ENCODE results near the gene CCSER1. TPM values are rescaled to one million over a fixed set of nuclear protein-coding genes. Genes with fewer than 3 reads are reported as not detected.
"Not testable (repeated sequence)": the region's sequence is repeated elsewhere in the genome, so short reads cannot be mapped to it uniquely, and the experiment has no call there.

Gene CCSER1
- total RNA-seq, 1 donor from 2014 or later, result 0.23 TPM

DNA sequence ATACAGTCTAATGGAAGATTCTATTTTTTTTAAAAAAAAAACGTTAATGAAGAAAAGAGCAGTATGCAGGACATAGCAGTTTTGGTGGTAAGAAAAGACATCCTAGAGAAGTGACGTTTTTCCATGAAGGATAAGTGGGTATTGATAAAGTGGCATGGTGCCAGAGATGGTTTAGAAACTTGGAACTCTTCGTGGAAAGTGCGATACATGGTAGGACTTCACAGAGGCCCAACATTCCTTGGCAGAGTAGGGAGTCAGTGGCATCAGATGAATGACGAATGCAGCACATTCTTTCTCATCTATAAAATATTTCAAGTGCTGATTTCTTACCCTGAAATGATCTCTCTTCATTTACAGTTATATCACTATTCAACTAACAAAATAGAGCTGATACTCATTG lies 298.7 kb downstream of the CCSER1 start:
- DNase-seq (ENCODE audit: low spot score) (no peak), ATAC-seq (no peak)

DNA sequence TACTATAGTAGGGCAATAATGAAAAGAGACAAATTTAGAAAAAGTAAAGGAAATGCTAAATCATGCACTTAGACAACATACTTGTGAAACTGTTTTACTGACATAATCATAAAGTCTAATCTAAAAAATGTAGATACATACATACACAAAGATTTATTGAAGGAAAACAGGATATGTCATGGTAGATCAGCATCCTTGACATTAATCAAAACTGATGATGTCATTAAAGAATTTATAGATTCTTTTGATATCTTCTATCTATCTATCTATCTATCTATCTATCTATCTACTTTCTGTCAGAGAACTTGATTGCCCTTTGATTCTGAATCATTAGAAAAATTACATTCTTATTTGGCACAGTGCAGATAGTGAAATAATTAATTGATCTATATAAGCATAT lies 311.3 kb downstream of the CCSER1 start:
- DNase-seq (ENCODE audit: low spot score), result no peak
- ATAC-seq, result no peak

DNA sequence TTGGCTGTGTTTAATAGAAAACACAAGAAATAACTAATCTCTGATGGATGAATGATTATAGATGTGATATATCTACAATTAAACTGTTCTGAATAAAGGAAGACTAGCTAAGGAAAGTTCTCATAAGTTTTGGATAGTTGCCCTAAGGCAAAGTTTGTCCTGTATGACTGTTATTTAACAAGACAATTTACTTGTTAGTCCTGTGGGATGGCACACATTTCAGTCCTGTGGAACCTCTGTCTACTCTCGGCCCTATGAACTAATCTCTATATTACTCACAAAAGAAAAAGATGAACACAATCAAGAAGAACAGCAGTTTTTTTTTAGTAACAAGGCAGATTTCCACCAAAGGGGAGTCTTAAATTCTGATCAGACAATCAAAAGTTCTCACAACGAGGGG lies 314.6 kb downstream of the CCSER1 start:
- no peak for ATAC-seq
- DNase-seq (ENCODE audit: low spot score), result no peak

DNA sequence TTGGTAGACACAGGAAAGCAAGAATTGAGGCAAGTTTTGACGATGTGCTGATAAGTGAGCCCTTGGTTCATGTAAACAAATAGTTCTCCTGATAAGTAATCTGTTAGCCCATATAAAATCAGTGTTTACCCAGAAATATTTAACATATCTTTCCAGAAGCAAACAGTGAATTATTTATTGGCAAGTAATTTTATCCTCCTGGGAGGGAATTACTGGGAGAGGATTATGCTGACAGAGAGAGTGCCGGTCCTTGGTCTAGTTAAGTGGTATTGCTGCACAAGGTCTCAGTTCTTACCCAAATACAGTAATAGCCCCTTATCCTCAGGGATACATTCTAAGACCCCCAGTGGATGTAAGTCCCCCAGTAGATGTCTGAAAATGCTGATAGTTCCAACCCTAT lies 315.4 kb downstream of the CCSER1 start:
- ATAC-seq (no peak), DNase-seq (ENCODE audit: low spot score) (no peak)

DNA sequence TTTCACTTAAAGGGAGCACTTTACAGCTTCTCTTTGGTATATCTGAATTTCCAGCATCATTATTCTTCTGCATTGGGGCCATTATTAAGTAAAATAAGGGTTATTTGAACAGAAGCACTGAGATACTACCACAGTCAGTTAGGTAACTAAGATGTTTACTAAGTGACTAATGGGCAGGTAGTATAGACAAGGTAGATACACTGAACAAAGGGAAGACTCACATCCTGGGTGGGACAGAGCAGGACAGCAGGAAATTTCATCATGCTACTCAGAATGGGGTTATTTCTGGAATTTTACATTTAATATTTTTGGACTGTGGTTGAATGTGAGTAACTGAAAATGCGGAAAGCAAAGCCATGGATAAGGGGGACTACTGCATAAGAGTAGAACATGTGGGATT lies 316.0 kb downstream of the CCSER1 start:
- ATAC-seq (no peak), DNase-seq (ENCODE audit: low spot score) (no peak)

DNA sequence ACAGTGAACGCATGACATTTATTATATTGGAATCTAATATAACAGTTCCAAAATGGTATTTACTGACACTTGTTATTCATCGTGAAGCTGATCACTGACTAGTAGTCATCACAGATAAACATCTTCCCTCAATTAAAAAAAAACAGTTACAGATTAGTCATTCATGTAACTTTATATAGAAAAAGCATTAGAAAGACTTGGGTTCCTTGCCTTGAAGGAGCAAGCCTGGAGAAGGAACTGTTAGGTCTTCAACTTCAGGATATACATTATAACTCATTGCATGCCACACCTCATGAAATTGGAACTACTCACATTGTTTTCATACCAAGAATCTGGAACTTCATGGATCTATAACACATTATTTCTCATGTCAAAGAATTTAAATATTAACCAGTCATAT lies 317.7 kb downstream of the CCSER1 start:
- DNase-seq (ENCODE audit: low spot score) (no peak), ATAC-seq (no peak)

DNA sequence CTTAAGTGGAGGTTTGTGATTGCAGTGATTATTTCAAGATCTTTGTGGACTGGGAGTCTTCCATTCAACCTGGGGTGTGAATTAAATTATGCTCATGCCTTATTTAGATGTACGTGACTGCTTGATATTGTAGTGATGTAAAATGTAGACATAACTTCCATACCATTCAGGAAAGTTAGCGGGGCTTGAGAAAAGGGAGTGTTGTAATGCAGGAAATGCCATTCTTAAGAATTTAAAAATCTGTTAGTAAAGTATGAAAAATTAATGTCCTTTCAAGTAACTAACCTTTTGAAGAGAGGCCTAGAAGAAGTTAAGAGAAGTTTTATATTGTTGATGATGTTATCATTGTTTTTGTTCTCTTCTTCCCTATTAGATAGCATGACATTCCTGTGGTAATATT lies 318.2 kb downstream of the CCSER1 start:
- DNase-seq (ENCODE audit: low spot score) (no peak), ATAC-seq (no peak)

DNA sequence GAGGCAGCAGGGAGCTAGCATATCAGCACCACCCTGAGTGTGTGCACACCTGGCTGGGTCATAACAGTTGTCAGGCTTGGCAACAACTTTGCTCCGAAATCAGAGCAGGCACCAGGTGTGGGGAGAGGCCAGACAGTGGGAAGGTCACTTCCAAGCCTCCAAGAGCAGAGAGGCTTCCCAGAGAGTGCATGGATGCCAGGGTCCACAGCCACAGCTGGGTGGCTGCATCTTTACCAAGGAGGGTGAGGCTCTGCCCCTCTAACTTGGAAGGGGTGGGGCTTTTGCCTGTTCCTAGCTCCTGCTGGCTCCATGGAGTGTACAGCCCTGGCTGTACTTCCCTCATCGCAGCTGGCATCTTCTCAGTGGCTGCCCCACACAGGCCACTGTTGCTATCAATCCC lies 322.4 kb downstream of the CCSER1 start:
- no peak for DNase-seq (ENCODE audit: low spot score)
- ATAC-seq, result no peak

DNA sequence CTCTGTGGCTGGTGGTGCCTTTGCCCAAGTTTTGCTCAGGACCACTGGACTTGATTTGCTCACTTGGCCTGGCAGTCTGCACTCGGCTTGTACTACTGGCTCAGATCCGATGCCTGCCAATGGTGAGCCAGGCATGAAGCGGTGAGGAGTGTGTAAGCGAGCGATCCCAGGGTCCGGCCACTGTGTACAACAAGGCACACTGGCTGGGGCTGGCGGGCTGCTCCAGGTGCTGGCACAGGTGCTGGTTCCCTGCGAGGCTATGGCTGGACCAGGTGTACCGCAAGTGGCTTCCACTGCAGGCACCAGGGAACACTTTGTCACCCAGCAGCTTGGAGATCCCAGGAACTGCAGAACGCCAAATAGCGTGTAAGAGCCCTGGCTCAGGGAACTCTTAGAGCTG lies 329.7 kb downstream of the CCSER1 start:
- DNase-seq (ENCODE audit: low spot score) (no peak), ATAC-seq (no peak)

DNA sequence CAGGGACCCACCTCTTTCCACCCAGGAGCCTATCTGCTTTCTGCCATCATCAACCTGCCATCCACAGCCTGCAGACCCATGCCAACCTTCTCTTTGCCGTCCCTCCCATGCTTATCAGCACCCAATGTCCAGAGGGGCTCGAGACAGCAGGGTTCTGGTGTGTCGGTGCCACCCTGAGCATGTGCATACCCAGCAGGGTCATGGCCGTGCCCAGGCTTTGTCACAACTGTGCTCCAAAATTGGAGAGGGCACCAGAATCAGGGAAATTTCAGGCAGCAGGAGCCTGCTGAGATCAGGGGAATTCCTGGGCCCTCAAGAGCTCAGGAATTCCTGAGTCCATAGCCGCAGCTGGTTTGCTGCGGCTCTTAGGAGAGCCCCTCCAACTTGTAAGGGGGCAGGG lies 330.6 kb downstream of the CCSER1 start:
- ATAC-seq (no peak), DNase-seq (ENCODE audit: low spot score) (no peak)

DNA sequence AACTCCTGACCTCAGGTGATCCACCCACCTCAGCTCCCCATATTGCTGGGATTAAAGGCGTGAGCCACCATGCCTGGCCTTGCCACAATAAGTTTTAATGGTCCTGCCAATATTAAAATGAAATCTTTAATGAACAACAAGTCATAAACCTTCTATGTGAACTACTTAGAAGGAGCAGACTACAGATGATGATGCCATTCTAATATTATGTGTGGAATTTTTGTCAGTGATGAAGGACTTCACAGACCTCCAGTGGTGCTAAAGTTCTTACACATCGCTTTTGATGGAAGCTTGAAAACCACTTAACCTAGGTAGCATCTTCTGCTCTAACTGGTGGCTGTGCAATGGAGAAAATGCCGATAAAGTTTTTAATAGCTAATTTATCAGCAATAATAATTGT lies 331.4 kb downstream of the CCSER1 start:
- no peak for ATAC-seq
- DNase-seq (ENCODE audit: low spot score), result no peak

DNA sequence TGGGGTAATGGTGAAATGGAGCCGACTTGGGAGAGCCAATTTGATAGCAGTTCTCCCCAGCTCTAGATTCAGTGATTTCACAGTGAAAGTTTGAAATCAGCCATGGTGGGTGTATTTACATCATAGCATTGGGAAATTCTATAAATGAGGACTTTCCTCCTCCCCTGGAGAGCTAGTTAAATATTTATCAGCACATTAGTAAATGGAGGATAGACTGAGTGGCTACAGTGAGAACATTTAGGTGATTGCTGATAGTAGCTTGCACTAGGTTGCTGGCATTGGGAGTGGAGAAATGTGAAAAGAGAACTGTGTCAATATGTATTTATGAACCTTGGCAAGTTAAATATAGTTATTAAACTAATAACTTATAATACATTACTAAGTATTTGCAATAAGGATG lies 347.3 kb downstream of the CCSER1 start:
- ATAC-seq (no peak), DNase-seq (ENCODE audit: low spot score) (no peak)

DNA sequence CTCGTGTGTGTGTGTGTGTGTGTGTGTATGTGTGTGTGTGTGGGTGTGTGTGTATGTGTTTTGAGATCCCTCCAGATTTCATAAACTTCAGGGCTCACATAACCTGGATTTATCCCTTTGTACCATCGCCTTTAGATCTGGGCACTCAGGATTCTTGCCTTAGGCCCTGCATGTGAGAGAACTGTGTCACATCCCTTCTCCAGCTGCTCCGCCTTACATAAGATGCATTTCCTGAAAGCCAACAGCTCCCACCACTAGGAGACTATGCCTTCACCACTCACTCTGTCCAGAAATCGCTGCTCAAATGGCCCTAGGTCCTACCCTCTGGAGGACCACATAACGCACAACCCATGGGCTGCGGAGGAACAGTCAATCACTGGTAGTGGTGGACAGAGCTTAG lies 348.8 kb downstream of the CCSER1 start:
- no peak for DNase-seq (ENCODE audit: low spot score)
- ATAC-seq, result no peak

DNA sequence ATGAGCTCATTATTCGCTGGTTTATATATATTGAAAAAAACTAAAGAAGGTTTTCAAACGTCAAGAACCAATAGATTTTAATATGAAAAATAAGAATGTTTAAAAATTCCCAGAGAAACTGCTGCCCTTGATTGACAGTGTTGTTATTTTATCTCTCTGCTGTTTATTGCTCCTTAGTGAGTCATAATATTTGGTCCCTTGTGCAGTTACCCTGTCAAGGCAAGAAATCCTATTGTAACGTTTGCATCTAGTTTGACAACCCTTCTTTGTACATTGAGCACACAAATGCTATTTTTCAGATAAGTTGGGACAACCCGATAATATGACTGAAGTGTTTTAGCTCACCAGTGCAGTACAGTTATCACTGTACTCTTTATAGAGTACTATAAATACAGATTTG lies 349.4 kb downstream of the CCSER1 start:
- ATAC-seq, result no peak
- DNase-seq (ENCODE audit: low spot score), result no peak

DNA sequence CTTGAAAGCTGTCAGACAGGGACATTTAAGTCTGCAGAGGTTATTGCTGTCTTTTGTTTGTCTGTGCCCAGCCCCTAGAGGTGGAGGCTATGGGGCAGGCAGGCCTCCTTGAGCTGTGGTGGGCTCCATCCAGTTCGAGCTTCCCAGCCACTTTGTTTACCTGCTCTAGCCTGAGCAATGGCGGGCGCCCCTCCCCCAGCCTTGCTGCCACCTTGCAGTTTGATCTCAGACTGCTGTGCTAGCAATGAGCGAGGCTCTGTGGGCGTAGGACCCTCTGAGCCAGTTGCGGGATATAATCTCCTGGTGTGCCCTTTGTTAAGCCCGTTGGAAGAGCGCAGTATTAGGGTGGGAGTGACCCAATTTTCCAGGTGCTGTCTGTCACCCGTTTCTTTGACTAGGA lies 357.7 kb downstream of the CCSER1 start:
- not testable (repeated sequence) for ATAC-seq; DNase-seq (ENCODE audit: low spot score)

DNA sequence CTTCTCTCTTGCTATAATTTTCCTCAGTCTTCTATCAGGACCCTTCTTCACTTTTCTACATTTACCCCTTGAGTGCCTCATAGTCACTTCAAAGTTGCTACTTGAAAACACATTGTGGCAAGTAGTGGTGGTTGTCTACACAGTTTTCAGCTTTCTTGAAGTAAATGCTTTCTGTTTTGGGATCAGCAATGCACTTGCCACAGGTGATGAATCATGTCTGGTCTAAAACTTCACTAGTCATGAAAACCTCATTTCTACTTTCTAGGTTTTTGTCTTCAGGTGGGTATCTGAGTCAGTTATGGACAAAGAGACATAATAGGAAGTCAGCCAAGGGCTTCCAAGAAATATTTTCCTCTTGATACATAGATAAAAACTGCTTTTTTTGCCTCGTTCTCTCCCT lies 359.2 kb downstream of the CCSER1 start:
- no peak for ATAC-seq

DNA sequence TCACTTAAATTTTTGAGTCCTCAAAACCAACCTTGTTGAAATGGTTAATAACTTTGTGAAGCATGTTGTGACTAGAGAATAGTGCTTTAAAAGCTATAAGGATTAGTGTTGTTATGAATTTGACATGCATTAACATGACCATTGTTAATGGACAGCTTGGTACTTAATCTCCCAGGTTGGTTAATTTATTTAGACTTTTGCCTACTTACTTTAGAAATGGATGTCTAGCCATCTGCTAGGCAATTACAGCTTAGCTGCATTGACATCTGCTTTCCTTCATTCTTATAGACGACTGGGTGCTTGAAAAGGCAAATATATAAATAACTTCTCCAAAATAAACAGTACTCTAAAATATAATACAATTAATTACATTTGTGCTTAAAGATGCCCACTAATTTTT lies 368.0 kb downstream of the CCSER1 start:
- ATAC-seq (no peak), DNase-seq (ENCODE audit: low spot score) (no peak)

More for the DNA sequence above, 359.2 kb downstream of the CCSER1 start:
- DNase-seq (ENCODE audit: low spot score), result no peak

DNA sequence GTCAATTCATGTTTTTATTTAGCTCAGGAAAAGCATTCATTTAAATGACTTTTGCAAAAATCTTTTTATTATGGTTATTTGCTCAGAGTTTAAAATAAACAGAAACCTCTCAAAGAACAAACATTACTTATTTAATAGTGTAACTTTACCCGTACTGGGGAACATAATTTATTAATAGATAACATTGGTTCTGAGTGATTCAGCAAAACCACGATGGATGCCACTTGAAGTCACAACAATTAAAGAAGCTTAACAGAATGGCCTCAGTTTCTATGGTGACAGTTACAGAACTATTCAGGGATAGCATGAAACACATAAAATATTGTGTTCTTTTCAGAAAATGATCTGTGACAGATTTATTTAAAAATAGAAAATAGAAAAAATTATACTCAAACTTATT lies 368.7 kb downstream of the CCSER1 start:
- no peak for ATAC-seq
- DNase-seq (ENCODE audit: low spot score), result no peak

DNA sequence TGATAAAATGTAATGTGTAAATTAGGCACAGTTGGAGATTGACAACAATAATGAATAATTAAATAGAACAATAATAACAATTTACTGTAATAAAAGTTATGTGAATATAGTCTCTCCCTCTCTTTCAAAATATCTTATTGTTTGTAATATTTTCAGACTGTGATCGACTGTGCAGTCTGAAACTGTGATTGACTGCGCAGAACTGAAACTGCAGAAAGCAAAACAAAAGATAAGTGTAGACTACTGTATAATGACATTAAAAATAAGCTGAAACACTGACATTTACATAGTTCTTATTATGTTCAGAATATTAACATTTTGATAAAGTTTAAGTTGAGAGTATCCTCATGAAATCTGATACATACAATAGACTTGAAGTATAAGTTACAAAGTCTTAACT lies 371.0 kb downstream of the CCSER1 start:
- DNase-seq (ENCODE audit: low spot score) (no peak), ATAC-seq (no peak)

DNA sequence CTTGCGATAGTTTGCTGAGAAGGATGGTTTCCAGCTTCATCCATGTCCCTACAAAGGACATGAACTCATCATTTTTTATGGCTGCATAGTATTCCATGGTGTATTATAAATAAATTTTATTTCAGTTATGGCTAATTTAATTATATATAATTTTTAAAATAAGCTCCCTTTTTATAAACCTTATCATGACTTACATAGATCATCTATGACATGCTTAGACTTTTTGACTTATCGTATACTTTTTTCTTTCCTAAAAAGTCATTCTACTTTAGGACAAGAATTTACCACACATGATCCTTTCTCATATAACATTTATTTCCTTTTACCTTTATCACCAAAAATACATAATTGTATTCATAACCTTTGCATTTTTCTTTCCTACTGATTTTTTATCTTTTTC lies 376.5 kb downstream of the CCSER1 start:
- DNase-seq (ENCODE audit: low spot score) (no peak), ATAC-seq (no peak)

DNA sequence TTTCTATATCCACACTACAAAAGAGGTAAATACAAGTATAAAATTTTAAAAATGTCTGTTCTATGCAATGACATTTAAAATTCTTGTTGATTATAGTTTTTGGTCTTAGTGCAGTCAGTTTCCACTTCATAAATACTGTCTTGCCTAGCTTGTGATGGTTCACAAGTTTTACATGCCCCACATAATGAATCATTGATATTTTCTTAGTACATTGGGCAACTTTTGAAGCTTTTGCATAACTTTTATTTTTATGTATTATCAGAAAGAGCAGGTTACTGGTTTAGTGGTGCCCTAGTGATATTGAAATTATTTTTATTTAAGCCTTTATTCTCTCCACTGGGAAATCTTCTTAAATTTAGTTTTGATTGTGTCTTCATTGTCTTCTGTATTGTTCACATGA lies 388.0 kb downstream of the CCSER1 start:
- no peak for ATAC-seq

DNA sequence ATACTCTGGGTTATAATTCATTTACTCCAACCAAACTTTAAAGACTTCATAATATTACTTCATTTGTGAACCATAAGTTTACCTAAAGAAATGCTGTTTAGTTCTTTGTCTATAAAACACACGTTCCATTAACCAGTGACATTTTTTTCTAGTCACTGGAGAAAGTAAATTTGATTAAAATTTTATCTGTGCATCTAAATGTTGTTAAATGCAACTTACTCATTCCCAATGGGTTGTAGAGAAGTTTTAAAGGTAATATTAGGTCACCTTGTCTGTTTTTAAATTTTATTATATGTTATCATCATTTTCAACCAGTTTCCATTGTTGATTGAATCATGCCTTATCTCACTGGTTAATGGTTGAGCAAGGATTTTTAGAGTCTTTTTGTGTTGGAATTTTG lies 401.4 kb downstream of the CCSER1 start:
- ATAC-seq, result no peak
- DNase-seq (ENCODE audit: low spot score), result no peak

More for the DNA sequence above, 388.0 kb downstream of the CCSER1 start:
- DNase-seq (ENCODE audit: low spot score), result no peak

DNA sequence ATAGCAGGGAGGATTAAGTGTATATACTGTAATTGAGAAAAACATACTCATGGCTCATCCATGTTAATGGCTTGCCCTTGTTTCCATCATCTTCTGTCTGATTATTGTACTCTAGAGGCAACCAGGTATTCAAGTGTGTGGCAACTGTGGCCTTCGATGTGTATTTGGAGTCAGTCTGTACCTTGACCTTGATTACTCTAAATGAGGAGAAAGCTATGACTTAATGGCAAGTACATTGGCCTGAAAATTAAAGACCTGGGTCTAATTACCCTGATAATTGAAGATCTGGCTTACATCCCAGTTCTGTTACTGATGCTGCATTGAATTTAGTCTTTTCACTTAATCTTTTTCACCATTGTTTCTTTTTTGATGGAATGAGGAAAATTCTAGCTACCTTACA lies 409.2 kb downstream of the CCSER1 start:
- DNase-seq (ENCODE audit: low spot score) (no peak), ATAC-seq (no peak)

DNA sequence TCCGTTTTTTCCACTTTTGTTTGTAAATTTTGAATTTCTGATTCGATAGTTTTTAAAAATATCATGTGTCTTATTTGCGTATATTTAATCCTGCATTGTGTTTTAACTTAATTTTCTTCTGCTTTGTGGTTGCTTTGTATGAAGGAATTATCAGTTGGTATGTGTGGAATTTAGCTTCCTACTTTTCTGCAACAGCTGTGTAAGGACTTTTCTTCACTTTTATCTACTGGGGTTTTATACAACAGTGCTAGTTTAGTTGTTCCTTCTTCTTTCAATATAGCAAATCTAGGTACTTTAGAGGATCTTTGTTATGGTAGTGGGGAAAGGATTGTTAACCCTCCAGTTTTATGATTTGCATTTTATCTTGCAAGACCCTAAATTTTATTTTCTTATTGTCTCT lies 410.3 kb downstream of the CCSER1 start:
- ATAC-seq (no peak), DNase-seq (ENCODE audit: low spot score) (no peak)

All from left lobe of liver (tissue), 2 donors.